ENCODE measurements around the gene ZNF200.
"Not testable (repeated sequence)": the region's sequence is repeated elsewhere in the genome, so short reads cannot be mapped to it uniquely, and the experiment has no call there.

ZNF200 gene

GRCh38 chr16:3183445-3184139, 51.4 kb downstream of the ZNF200 start:
- peak overlapping the region; percentile 62; the same call in 1 of the 2 replicates for H3K4me3 ChIP-seq (ENCODE audit: low read length)
- TF ChIP-seq ZNF274 (IDR thresholded peaks at IDR 0.05; ENCODE audit: low read depth, low read length), result no peak

- TF ChIP-seq ZNF274 (IDR thresholded peaks at IDR 0.05; ENCODE audit: low read depth, low read length), result no peak
- H3K4me3 ChIP-seq (ENCODE audit: low read length), result peak overlapping the region; percentile 62; the same call in 1 of the 2 replicates
These were observed 52.1 kb downstream of the ZNF200 start for GRCh38 chr16:3182608-3183444.

GRCh38 chr16:3182293-3182607, 52.7 kb downstream of the ZNF200 start:
- not testable (repeated sequence) for H3K4me3 ChIP-seq (ENCODE audit: low read length)

- no peak for TF ChIP-seq ZNF274 (IDR thresholded peaks at IDR 0.05; ENCODE audit: low read depth, low read length)
- H3K4me3 ChIP-seq (ENCODE audit: low read length), result no peak overlapping the region
These were observed 54.5 kb downstream of the ZNF200 start for GRCh38 chr16:3180445-3180878.

- no peak overlapping the region for H3K4me3 ChIP-seq (ENCODE audit: low read length)
- no peak for TF ChIP-seq ZNF274 (IDR thresholded peaks at IDR 0.05; ENCODE audit: low read depth, low read length)
These were observed 55.3 kb downstream of the ZNF200 start for GRCh38 chr16:3179651-3180050.

GRCh38 chr16:3175157-3176093, 59.5 kb downstream of the ZNF200 start:
- H3K4me3 ChIP-seq (ENCODE audit: low read length), result no peak overlapping the region
- TF ChIP-seq ZNF274 (IDR thresholded peaks at IDR 0.05; ENCODE audit: low read depth, low read length), result no peak

GRCh38 chr16:3174618-3175148, 60.3 kb downstream of the ZNF200 start:
- TF ChIP-seq ZNF274 (IDR thresholded peaks at IDR 0.05; ENCODE audit: low read depth, low read length), result no peak

GRCh38 chr16:3173892-3174617, 60.9 kb downstream of the ZNF200 start:
- no peak for TF ChIP-seq ZNF274 (IDR thresholded peaks at IDR 0.05; ENCODE audit: low read depth, low read length)
- peak overlapping the region; percentile 8; the same call in 1 of the 2 replicates for H3K4me3 ChIP-seq (ENCODE audit: low read length)

More at GRCh38 chr16:3174618-3175148, 60.3 kb downstream of the ZNF200 start:
- H3K4me3 ChIP-seq (ENCODE audit: low read length), result peak overlapping the region; percentile 8; the same call in 1 of the 2 replicates
